CD4-positive, alpha-beta T cell treated with Interleukin-15 for 4 hours (primary cell): ENCODE data around the gene ASIC1.
"Not testable (repeated sequence)": the region's sequence is repeated elsewhere in the genome, so short reads cannot be mapped to it uniquely, and the experiment has no call there.

ENCODE experiments used
- DNase-seq: peaks from one replicate; pipeline ENCODE4 v3.0.0-alpha.2; 2020; ENCODE audit warnings: low spot score

Gene ASIC1

DNA sequence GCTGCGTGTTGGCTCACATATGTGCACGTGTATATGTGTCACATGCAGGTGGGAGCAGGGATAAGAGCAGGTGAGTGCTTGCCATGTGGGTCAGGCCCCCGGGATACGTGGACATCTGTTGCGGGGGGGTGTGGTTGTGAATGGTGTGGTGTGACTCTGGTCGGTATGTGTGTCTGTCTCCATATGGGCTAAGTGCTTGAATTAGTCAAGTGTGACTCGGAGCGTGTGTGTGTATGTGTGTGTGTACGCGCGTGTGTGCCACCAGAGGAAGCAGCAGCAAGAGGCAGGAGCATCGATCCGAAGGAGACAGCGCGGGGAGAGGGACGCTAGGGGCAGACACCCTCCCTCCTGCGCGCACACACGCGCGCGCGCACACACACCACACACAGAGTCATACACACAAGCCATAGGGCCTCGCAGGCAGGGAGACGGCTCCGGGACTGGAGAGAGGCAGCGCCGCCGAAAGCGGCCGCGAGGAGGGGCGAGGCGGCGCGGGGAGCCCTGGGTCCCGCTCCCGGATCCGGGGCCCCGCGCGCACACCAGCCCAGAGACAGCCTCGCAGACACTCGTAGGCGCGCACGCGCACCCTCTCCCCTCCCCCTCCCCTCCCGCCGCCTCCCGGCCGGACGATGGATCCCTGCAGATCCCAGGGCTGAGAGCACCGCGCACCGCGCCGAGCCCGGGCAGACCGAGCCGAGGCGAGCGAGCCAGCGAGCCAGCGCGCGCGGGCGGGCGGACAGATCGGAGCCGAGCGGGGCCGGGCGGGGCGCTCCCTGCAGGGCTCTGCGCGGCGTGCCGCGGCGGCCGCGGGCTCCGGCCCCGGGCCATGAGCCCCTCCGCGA is at the start of gene ASIC1:
TSS of gene ASIC1 (plus strand) at position 597 of the 842 bp plus-strand sequence. CDS start 1,171 bp downstream, outside the sequence.
- peak; percentile 22 for DNase-seq

DNA sequence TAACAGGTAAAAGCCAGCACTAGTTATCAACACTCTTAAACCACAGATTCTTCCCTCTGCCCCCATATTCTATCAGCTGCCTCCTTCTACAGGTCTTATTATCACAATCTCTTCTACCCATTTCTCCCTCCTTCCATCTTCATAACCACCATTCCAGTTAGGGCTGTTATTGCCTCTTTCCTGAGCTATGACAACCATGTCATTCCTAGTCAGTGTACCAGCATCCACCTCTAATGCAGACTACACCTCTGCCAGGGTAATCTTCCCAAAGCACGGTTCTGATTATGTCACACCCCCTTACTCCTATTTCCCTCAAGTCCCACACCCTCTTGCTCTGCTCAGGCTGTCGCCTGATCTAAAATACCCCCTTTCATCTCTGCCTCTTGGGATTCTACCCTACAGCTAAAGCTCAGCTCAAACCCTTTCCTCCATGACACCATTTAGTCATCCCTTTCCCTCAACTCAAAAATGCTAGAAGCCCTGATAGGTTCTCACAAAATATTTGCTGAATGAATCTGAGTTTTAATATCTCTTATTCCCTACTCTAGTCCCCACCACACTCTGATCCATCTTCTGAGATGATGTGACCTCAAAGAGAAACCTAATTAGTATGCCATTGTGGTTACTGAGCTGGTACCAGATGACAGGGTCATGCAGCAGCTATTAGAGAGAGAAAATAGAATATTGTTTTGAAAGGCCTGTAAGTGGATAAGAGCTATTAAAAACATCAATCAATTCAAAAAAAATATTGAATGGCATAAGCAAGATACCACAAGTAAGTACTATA is 43.8 kb upstream of the ASIC1 start:
- no peak for DNase-seq

DNA sequence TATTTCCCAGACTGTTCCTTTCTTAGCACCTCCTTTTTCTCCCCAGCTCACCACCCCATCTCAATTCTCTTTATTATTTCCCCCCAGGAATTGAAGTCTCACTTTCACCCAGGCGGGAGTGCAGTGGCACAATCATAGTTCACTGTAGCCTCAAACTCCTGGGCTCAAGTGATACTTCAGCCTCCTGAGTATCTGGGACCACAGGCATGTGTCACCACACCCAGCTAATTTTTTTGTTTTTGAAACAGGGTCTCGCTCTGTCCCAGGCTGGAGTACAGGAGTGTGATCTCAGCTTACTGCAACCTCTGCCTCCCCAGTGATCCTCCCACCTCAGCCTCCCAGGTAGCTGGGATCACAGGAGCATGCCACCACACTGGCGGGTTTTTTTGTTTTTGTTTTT is 43.1 kb upstream of the ASIC1 start:
- DNase-seq: no peak

DNA sequence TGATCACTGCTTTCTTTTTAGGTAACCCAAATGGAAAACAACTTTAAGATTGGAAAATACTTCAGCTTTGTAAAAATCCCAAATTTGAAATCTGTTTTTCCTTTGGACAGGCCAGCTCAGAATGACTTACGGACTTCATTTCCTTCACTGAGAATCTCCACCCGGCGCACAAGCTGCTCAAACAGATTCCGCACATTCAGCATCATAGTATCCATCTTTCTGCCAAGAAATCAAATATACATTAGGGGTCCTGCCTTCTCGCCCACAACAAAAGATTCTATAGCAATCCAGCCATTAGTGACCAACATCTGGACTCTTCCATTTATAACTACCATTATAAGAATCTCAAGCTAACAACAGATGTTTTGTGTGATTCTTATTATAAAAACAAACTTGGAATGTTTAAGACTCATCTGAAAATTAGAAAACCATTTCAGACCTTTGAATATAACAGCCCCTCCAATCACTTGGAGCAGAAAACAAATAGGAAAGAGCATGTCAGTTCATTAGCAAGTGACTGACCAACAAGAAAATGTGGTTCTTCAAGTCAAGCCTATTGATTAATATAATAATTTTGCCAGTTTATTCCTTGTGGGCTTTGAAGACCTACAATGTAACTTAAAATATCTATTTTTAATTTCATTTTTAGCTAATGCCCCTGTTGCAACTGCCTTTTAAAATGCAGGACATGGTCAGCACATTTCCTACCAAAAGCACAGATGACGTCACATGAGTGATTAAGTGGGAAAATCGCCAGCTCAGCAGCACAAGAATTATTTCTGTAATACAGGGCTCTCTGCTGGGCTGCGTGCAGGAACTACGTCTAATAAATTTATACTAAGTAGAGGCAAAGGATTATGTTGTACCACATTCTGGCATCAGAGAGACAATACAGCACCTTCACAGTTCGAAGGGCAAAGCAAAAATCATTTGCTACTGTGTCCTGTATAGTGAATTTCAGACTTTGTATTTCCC is 40.6 kb upstream of the ASIC1 start:
- DNase-seq: no peak

DNA sequence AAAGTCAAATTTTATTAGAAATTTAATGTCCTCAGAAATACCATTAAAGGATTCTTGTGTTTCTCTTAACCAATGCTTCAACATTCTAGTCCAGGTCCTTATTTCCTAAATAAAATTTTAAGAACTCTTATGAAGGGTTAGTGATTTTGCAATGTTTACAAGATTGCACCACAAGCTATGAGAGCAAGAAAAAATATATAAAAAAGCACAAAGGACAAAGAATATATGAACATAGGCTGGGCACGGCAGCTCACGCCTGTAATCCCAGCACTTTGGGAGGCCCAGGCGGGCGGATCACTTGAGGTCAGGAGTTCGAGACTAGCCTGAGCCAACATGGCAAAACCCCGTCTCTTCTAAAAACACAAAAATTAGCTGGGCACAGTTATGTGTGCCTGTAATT is 39.8 kb upstream of the ASIC1 start:
- no peak for DNase-seq

DNA sequence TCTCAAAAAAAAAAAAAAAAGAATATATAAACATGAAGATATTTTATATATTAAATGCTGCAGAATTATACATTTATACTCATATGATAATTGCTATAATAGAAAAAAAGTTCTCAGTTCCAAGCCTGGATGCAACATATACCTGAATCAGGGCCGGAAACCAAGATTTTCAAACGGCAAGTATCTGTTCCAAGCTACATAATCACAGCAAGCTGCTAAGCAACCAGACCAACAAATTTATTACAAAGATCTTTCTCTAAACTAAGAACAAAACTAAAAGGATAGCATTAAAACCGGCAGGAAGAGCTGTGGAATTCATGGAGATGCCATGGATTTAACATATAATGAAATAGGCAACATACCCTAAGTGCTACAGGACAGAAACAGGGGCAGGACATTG is 39.2 kb upstream of the ASIC1 start:
- no peak for DNase-seq

DNA sequence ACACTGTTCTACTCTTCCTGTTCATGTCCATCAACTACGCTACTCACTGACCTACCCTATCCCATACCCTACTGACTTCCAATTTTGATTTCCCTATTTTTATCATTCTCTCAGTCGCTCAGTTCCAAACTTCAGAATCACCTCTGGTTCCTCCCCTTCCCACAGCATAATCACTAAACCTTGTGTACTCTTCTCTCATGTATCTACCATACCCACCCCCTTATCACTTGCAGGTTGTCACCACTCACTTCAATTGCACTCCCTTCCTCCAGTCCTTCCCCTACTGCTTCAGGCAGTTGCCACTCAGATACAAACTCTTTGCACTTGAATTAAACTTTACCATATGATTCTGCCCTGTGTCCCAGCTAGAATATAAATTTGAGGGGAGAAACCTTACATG is 38.4 kb upstream of the ASIC1 start:
- DNase-seq: no peak

DNA sequence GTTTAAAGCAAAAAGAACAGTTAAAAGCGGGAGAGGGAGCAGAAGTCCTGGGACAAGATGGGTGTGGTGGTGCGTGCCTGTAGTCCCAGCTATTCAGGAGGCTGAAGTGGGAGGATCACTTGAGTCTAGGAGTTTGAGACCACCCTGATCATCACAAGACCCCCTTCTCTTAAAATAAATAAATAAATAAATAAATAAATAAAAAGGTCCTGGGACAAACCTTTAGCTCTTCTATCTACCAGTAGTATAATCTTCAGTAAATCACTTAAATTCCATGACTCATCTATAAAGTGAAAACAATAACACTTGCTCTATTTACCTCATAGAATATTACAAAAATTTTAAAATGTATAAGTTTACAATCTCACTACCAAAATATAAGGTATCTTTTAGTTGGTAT is 37.9 kb upstream of the ASIC1 start:
- no peak for DNase-seq

DNA sequence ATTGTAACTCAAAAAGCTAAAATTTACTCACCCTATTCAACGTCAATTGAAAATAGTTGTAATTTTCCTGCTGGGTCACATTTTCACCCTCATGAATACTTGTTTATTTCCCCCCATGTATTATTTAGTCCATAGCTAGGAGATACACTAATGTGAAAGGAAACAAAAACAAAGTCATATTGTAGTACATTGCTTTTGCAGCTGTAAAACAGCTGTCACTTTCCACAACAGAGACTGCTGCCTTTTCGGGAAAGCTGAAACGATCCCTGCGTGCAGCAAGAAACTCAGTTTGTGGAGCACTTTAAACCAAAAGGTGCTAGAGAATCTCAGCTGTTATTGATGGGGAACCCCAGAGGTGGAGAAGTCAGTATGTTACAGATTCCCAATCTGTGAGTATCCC is 36.4 kb upstream of the ASIC1 start:
- no peak for DNase-seq

DNA sequence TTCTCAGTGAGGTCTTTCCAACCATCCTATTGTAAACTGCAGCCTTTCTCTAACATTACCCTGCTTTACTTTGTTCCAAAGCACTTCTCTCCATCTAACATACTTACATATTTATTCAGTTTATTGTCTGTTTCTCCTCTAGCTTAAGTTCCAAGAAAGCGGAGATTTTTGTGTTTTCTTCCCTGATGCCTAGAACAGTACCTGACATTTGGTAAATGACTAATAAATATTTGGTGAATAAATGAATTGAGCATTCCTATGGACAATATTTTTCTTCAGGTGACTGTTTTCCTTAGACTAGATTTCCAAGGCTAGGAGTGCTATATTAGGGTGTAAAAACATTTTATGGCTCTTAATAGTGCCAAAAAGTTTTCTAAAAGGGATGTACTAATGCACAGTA is 34.5 kb upstream of the ASIC1 start:
- no peak for DNase-seq

DNA sequence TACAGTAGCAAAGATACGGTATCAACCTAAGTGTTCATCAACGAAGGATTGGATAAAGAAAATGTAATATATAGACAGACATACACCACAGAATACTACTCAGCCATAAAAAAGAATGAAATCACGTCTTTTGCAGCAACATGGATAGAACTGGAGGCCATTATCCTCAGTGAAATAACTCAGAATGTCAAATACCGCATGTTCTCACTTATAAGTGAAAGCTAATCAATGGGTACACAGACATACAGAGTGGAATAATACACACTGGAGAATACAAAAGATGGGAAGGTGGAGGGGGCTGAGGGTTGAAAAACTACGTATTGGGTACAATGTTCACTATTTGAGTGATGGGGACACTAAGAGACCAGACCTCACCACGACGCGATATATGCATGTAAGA is 33.2 kb upstream of the ASIC1 start:
- no peak for DNase-seq

DNA sequence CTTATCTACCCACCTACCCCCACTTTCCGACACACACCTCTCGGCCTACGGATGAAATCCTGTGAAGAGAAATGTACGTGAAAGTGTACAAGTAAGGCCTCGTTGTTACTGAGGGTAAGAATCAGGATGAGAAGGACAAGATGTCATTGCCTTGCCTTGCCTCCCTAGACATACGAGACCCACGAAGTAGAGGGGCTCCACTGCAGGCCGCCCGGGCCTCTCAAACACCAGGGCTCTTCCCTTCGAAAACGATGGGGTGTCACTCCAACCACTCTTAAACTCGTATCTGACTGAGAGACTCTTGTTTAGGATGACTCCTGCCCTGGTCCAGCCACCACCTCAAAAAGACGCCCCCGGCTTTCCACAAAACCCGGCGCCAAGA is 32.6 kb upstream of the ASIC1 start:
- no peak for DNase-seq

DNA sequence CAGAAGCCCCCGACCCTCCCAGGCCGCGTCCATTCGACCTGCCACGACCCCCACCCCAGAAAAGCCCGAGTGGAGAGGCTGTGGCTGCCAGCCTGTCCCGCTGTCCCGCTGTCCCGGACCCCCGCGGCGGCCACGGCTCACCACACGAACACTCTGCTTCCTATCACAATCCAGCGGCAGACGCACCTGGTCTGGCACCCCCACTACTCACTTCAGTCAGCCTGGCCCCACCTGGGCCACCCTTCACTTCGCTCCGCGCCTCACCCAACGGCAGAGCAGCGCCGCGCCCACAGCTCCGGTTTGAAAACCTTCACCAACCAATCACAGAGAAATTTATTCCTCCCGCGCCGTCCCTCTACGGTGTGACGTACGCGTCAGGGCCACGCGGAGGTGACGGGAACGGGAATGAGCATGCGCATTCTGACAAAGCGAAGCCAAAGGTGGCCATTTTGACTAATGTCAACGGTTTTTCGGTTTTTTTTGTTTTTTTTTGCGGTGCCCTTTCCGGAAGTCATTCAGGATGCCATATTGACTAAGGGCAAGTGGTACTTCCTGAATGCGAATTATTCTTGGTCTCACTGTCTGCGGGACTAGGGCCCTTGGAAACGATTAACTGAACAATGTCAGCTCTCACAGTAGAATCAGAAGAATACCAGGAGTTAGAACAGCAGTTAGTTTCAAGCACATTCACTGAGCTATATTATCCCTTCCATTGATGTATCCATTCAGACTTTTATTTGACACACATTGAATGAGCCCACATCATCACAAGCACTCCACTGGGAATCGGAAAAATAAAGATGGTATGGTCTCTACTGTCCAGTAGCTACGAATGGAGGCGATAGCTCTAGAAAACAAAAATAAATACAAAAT is 32.0 kb upstream of the ASIC1 start, which contains the start of gene RACGAP1:
TSS of gene RACGAP1 (minus strand) at position 308 of the 873 bp plus-strand sequence. CDS start 8,779 bp downstream, outside the sequence.
- peak; percentile 98 for DNase-seq

DNA sequence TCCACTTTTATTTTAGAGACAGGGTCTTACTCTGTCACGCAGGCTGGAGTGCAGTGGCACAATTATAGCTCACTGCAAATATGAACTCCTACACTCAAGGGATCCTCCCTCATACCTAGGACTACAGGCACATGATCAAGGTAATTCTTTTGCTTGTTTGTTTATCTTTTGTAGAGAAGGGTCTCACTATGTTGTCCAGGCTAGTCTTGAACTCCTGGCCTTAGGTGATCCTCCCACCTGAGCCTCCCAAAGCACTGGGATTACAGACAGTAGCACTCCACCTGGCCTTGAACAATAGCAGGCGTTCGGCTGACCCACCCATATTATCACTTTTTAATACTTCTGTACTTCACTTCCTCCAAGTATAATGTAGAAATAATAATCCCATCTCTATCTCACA is 30.7 kb upstream of the ASIC1 start:
- no peak for DNase-seq

DNA sequence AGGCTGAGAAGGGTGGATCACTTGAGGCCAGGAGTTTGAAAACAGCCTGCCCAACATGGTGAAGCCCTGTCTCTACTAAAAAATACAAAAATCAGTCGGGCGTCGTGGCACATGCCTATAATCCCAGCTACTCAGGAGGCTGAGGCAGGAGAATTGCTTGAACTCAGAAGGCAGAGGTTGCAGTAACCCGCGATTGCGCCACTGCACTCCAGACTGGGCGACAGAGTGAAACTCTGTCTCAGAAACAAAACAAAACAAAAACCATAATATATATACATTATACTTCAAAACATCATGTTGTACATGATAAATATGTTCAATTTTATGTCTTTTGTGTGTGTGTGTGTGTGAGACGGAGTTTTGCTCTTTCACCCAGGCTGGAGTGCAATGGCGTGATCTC is 26.9 kb upstream of the ASIC1 start:
- DNase-seq: not testable (repeated sequence)

DNA sequence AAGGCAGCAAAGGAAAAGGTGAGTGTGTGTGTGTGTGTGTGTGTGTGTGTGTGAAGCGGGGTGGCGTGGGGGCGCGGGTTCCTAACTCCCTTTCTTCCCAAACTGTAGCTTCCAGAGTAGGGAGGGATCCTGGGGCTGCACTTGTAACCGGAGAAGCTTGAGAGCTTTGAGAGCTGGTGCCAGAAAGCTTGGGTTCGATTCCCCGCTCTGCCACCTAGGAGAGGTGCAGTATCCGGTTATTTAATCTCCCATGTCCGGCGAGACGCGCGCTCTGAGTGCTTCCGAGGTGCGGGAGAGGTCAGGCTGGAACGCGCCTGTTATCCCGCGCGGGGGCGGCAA is 24.9 kb upstream of the ASIC1 start:
- DNase-seq: no peak

DNA sequence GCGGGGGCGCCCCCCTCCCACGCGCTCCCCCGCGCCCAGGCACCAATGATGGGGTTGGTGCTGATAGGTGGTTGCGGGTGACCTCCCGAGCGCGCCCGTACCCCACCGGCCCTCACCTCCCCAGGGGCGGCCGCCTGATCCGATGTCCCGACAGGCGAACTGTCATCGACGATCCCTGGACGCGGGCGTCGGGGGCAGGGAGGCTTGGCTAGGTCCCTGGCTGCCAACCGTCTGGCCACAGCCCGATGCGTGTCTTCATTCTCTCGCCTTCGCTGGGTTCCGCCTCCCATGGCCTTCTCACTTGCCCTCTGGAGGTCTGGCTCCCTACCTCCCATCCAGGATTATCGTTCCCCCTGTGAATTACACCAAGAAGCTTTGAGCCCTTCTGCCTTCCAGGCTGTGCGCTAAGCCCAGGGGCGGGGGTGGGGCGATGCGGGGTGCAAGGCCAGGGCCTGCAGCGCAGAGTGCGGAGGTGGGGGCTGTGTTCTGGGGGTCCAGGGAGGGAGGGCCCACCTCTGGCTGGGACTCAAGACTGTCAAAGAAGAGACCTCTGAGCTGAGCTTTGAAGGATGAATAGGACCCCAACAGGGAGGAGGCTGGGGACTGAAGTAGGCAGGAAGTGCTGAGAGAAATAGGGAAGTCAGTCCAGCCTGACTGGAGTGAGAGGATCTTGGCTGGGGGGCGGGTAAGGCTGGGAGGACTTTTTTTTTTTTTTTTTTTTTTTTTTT is 24.4 kb upstream of the ASIC1 start:
- no peak for DNase-seq

DNA sequence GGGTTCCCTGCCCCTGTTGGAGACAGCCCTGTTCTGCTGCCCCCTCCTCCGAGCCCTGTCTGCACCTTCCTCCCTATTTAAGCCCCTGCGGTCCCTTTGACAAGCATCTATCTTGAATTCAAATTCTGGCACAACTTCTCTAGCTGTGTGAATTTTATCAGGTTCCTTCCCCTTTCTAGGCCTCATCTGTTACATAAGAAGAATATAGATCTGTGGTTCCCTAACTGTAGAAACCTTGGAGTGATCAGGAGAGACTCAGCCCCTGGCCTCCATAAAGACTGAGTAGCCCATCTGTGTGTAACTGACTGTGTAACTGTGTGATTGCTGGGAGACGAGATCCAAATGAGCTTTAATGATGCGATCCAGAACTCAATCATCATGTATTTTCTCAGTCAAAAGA is 19.1 kb upstream of the ASIC1 start:
- no peak for DNase-seq

DNA sequence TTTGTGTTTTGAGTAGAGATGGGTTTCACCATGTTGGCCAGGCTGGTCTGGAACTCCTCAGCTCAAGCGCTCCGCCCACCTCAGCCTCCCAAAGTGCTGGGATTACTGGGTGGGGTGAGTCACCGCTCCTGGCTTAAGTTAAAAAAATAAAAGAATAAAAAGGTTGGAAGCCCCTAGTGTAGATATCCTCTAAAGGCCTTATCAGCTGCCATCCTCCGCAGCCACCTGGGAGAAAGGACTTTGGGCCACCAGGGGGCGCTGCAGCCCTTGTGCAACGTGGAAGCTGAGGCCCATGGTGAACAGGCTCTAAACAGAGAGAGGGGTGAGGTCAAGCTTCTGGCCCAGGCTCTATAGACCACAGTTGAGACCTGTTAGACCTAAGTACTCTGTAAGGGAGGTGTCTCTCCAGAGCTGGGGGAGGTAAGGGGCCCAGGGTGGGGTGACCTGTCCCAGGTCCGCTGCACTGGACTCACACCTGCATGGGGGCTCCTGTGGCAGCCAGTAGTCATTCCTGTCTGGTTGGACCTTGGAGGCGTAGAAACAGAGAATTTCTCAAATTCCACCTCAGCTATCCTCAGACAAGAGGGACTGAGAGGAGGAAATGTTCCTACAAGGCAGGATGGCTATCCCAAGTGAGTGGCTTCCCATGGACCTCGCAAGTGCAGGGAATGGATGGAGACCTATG is 18.1 kb upstream of the ASIC1 start:
- peak; percentile 78 for DNase-seq

DNA sequence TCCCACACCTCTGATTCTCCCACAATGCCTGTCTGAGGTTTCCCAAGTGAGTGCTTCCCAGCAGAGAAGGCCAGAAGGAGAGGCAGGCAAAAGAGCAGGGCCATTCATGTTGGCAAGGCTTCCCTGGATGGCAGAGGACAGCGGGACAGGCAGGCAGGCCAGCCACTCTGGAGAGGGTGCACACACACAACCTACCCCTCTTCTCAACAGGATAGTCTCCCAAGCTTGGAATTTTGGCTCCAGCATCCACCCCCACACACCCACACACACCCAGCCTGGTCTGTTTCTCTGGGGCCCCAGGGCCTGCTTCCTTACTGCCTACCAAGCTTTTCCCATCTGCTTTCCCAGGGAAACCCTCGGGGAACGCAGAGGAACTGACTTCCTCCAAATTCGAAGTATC is 16.7 kb upstream of the ASIC1 start:
- DNase-seq: no peak
